Measurements from ENCODE around the gene MBD3L2.

GRCh38 chr19:7069042-7069903 is 20.2 kb downstream of the MBD3L2 start, which contains the start of gene ZNF557:
- TF ChIP-seq, protein P1, sequence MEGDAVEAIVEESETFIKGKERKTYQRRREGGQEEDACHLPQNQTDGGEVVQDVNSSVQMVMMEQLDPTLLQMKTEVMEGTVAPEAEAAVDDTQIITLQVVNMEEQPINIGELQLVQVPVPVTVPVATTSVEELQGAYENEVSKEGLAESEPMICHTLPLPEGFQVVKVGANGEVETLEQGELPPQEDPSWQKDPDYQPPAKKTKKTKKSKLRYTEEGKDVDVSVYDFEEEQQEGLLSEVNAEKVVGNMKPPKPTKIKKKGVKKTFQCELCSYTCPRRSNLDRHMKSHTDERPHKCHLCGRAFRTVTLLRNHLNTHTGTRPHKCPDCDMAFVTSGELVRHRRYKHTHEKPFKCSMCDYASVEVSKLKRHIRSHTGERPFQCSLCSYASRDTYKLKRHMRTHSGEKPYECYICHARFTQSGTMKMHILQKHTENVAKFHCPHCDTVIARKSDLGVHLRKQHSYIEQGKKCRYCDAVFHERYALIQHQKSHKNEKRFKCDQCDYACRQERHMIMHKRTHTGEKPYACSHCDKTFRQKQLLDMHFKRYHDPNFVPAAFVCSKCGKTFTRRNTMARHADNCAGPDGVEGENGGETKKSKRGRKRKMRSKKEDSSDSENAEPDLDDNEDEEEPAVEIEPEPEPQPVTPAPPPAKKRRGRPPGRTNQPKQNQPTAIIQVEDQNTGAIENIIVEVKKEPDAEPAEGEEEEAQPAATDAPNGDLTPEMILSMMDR (IDR thresholded peaks at IDR 0.05), result no peak
- no peak for TF ChIP-seq POLR2A (IDR thresholded peaks at IDR 0.05)
